ENCODE measurements around the gene DUSP7.

GRCh38 chr3:52046902-52047239 lies 9.5 kb downstream of the DUSP7 start:
- TF ChIP-seq CTCF (IDR thresholded peaks at IDR 0.05) (no peak), POLR2AphosphoS5 (IDR thresholded peaks at IDR 0.05; ENCODE audit: insufficient read depth in 1 of 2, low read depth in 1 of 2) (peak in 1 of 2 donors; percentile 8)
